Endothelial cell of umbilical vein (primary cell): ENCODE results near the gene C2orf68. TPM values are rescaled to one million over a fixed set of nuclear protein-coding genes. Genes with fewer than 3 reads are reported as not detected.

Experiments used
- BruUV-seq: library from RNA; stranded (reverse); fragments of 400-500 nt; replicated peaks from 2 replicates; lab custom pipeline; 2021; lab: Mats Ljungman, UMichigan
- CTCF ChIA-PET: fragments of 300-600, 350-600 bp; sonication (Branson Sonifier 250); formaldehyde crosslinking; loops from one replicate; lab custom pipeline; 2021; ENCODE audit warnings: antibody characterized with exemption, inconsistent platforms; lab: Charles Lee
- POLR2A ChIA-PET: fragments of 300-600, 350-600 bp; sonication (Branson Sonifier 250); formaldehyde crosslinking; loops from one replicate; lab custom pipeline; 2021; ENCODE audit warnings: antibody characterized with exemption, inconsistent platforms; lab: Charles Lee
- DNase-seq: peaks from one replicate; pipeline ENCODE4 v3.0.0-alpha.2; 2011; ENCODE audit warnings: low read depth, low spot score
- FAIRE-seq: peaks from 2 replicates; lab custom pipeline; 2011; peaks lifted over from hg19 to GRCh38; lab: Jason Lieb, UNC
- H2AFZ ChIP-seq: 2 replicates; pipeline ENCODE4 v1.6.0; 2012; ENCODE audit warnings: low read depth, low read length, control low read depth, inconsistent platforms
- H3K27ac ChIP-seq: 2 replicates; pipeline ENCODE4 v1.5.1; 2011; ENCODE audit warnings: low read depth, mild to moderate bottlenecking, control low read depth, low read length, moderate library complexity; ENCODE audit not compliant: insufficient read depth
- H3K27me3 ChIP-seq, 2 experiments: 2 replicates each; pipeline versions ENCODE4 v1.6.0 to v1.6.1; 2011; ENCODE audit warnings: low read length in 2 of 2, mixed read lengths in 1 of 2; ENCODE audit not compliant: control insufficient read depth in 2 of 2, insufficient read depth in 2 of 2
- H3K36me3 ChIP-seq, 2 experiments: 2 replicates in 1 of 2; 3 replicates in 1 of 2; pipeline ENCODE4 v1.5.1; 2011; ENCODE audit warnings: low read length in 2 of 2, mild to moderate bottlenecking in 1 of 2, moderate library complexity in 1 of 2; ENCODE audit not compliant: control insufficient read depth in 2 of 2, insufficient read depth in 2 of 2; ENCODE audit errors: extremely low read depth in 1 of 2
- H3K4me1 ChIP-seq: 3 replicates; pipeline ENCODE4 v1.5.1; 2011; ENCODE audit warnings: mild to moderate bottlenecking, low read length; ENCODE audit not compliant: control insufficient read depth, insufficient read depth; ENCODE audit errors: extremely low read depth
- H3K4me2 ChIP-seq: 2 replicates; pipeline ENCODE4 v1.6.1; 2011; ENCODE audit warnings: low read length, control low read depth, mixed read lengths; ENCODE audit not compliant: insufficient read depth
- H3K4me3 ChIP-seq, 3 experiments: fragments of 200-600 bp in 1 of 3; sonication (generic), shearing (Covaris generic) in 1 of 3; replicated peaks in 1 of 3; 2 replicates each; pipeline ENCODE4 v1.5.1; 2011 to 2016; ENCODE audit warnings: control low read depth in 3 of 3, low read length in 3 of 3, mild to moderate bottlenecking in 2 of 3, inconsistent platforms in 1 of 3, low read depth in 1 of 3, moderate library complexity in 1 of 3; ENCODE audit not compliant: insufficient read depth in 1 of 3
- H3K79me2 ChIP-seq: 2 replicates; pipeline ENCODE4 v1.6.0; 2012; ENCODE audit warnings: low read length, inconsistent platforms; ENCODE audit not compliant: control insufficient read depth, insufficient read depth
- H3K9ac ChIP-seq: replicated peaks from 2 replicates; pipeline ENCODE3; 2011; ENCODE audit warnings: low read length, control low read depth; ENCODE audit not compliant: insufficient read depth; ENCODE audit errors: extremely low read depth
- H3K9me1 ChIP-seq: replicated peaks from 3 replicates; pipeline ENCODE4 v1.6.0; 2011; ENCODE audit warnings: mild to moderate bottlenecking, low read length; ENCODE audit not compliant: control insufficient read depth, insufficient read depth; ENCODE audit errors: extremely low read depth
- H3K9me3 ChIP-seq: replicated peaks from 2 replicates; pipeline ENCODE4 v1.5.1; 2012; ENCODE audit warnings: low read length, inconsistent platforms; ENCODE audit not compliant: control insufficient read depth, insufficient read depth
- H4K20me1 ChIP-seq: replicated peaks from 2 replicates; pipeline ENCODE3; 2011; ENCODE audit warnings: mild to moderate bottlenecking, low read length; ENCODE audit not compliant: control insufficient read depth, insufficient read depth; ENCODE audit errors: extremely low read depth
- FOS ChIP-seq: IDR thresholded peaks from 2 replicates; pipeline ENCODE4 v1.6.1; 2011; ENCODE audit warnings: mild to moderate bottlenecking, low read length, moderate library complexity, borderline replicate concordance; ENCODE audit not compliant: insufficient read depth
- GATA2 ChIP-seq: IDR thresholded peaks from 2 replicates; pipeline ENCODE4 v1.7.0; 2011; ENCODE audit warnings: low read depth, mild to moderate bottlenecking, moderate library complexity, mixed read lengths, low read length; ENCODE audit not compliant: insufficient read length, insufficient read depth
- JUN ChIP-seq: IDR thresholded peaks from 2 replicates; pipeline ENCODE4 v1.6.1; 2011; ENCODE audit warnings: borderline replicate concordance, low read depth; ENCODE audit not compliant: insufficient read length, insufficient read depth
- MYC ChIP-seq: IDR thresholded peaks from one replicate; pipeline ENCODE4 v1.6.1; 2011; ENCODE audit warnings: mild to moderate bottlenecking, low read depth, low read length
- POLR2A ChIP-seq: IDR thresholded peaks from 2 replicates; pipeline ENCODE4 v1.6.1; 2012; ENCODE audit warnings: low read depth, mild to moderate bottlenecking, control low read depth, low read length
- dilution Hi-C: fragments of 300-500 bp; cut with MboI; formaldehyde crosslinking; loops from one replicate; pipeline ENCODE4 v1.15.0; 2019; ENCODE audit warnings: low sequenced_read_pairs; ENCODE audit not compliant: extremely low pct_ligation_motif_present
- intact Hi-C: fragments of 100-400 bp; cut with micrococcal nuclease; formaldehyde crosslinking; loops from one replicate; pipeline ENCODE4 v1.10.0; 2022
- polyA plus RNA-seq, 4 experiments: library from polyadenylated mRNA; depleted of rRNA in 3 of 4; stranded (reverse) in 3 of 4; unstranded in 1 of 4; fragments of >200 nt; gene quantifications; 2 replicates each; pipeline versions ENCODE4 v1.2.1 to v1.2.3, GENCODE V29; 2011 to 2012; ENCODE audit warnings: missing spikeins in 1 of 4
- total RNA-seq: library from RNA; stranded (reverse); gene quantifications from 2 replicates; pipeline ENCODE4 v1.2.3, GENCODE V29; 2021
- TF ChIP-seq, protein P1 (sequence below), 2 donors: IDR thresholded peaks; 1 replicate in 1 of 2; 2 replicates in 1 of 2; pipeline ENCODE4 v1.5.1; 2011; ENCODE audit warnings: low read length in 2 of 2, mild to moderate bottlenecking in 2 of 2, moderate library complexity in 2 of 2, control low read depth in 1 of 2, inconsistent platforms in 1 of 2, low read depth in 1 of 2; ENCODE audit not compliant: insufficient read depth in 1 of 2; ENCODE audit errors: extremely low read depth in 1 of 2

C2orf68 gene
- total and polyA plus RNA-seq, 2 donors (not counting 3 experiments of a cell fraction or from before 2014, with no cell fraction given), result 17.4 to 27.4 TPM

DNA sequence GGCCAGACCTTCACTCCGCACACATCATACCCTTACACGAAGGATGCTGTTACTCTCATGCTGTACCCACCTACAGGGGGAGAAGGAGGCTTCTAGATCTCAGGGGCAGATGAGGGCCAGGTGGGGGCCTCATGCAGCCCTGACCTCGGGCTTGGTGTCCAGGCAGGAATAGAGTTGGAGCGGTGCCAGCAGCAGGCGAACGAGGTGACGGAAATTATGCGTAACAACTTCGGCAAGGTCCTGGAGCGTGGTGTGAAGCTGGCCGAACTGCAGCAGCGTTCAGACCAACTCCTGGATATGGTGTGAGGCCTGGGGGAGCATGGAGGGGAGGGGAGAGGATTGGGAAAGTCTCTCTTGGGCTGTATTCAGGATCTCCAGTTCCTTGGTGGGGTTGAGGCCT, 20.3 kb downstream of the C2orf68 start:
- ChIA-PET POLR2A (no interaction called here), CTCF (interaction anchor here (2.0 kb wide), 1 partner anchor 12 kb away, joined by 5 read pairs; the partner anchor contains the start of gene TMEM150A)
- Histone ChIP-seq H3K27ac (peak overlapping the region; percentile 94), H3K79me2 (peaks cover 30% of the 10 kb centered on the region), H2AFZ (no peak overlapping the region), H3K9ac (no peak overlapping the region), H3K4me1 (peaks cover 61% of the 10 kb centered on the region), H3K4me2 (no peak overlapping the region), H3K9me1 (no peaks in the 10 kb centered on the region), H4K20me1 (no peaks in the 10 kb centered on the region), H3K36me3 (peaks cover 0 to 10% of the 10 kb centered on the region in 2 experiments), H3K27me3 (no peaks in the 10 kb centered on the region), H3K4me3 (no peak overlapping the region), H3K9me3 (no peaks in the 10 kb centered on the region)
- DNase-seq (no peak), FAIRE-seq (no peak)
- dilution Hi-C loops, result no loop called here
- no TSS peak for BruUV-seq
- TF ChIP-seq GATA2 (no peak), MYC (no peak), FOS (no peak), JUN (no peak), POLR2A (no peak)
- TF ChIP-seq, protein P1, sequence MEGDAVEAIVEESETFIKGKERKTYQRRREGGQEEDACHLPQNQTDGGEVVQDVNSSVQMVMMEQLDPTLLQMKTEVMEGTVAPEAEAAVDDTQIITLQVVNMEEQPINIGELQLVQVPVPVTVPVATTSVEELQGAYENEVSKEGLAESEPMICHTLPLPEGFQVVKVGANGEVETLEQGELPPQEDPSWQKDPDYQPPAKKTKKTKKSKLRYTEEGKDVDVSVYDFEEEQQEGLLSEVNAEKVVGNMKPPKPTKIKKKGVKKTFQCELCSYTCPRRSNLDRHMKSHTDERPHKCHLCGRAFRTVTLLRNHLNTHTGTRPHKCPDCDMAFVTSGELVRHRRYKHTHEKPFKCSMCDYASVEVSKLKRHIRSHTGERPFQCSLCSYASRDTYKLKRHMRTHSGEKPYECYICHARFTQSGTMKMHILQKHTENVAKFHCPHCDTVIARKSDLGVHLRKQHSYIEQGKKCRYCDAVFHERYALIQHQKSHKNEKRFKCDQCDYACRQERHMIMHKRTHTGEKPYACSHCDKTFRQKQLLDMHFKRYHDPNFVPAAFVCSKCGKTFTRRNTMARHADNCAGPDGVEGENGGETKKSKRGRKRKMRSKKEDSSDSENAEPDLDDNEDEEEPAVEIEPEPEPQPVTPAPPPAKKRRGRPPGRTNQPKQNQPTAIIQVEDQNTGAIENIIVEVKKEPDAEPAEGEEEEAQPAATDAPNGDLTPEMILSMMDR (IDR thresholded peaks at IDR 0.05; ENCODE audit: extremely low read depth in 1 of 2, insufficient read depth in 1 of 2, low read depth in 1 of 2, low read length in 2 of 2), result no peak
- intact Hi-C loops, result no loop called here
